Heart right ventricle (tissue), 16 donors: Measurements from ENCODE around the gene B4GALNT2. TPM values are rescaled to one million over a fixed set of nuclear protein-coding genes. Genes with fewer than 3 reads are reported as not detected.

Experiments
- ATAC-seq, 8 donors: fragments of 200-7000 bp; cut with Tn5 transposase; one replicate each; pipeline ENCODE4 v1.9.1; 2020; ENCODE audit warnings: mild to moderate bottlenecking in 8 of 8, moderate library complexity in 8 of 8, moderate number of reproducible peaks in 1 of 8
- DNase-seq, 2 donors: peaks; one replicate each; pipeline ENCODE4 v3.0.0-alpha.2; 2020
- H3K27ac ChIP-seq, 10 donors: fragments of 200-600 bp; sonication (generic) in 2 of 10; one replicate each; pipeline versions ENCODE4 v1.5.0 to v1.8.0; 2020 to 2022; ENCODE audit warnings: mild to moderate bottlenecking in 3 of 10
- H3K27me3 ChIP-seq, 7 donors: fragments of 200-600 bp; one replicate each; pipeline ENCODE4 v1.8.0; 2021 to 2022; ENCODE audit warnings: mild to moderate bottlenecking in 2 of 7
- H3K36me3 ChIP-seq, 9 donors: fragments of 200-600 bp; sonication (generic) in 1 of 9; one replicate each; pipeline versions ENCODE4 v1.5.0 to v1.8.0; 2020 to 2022; ENCODE audit warnings: mild to moderate bottlenecking in 2 of 9
- H3K4me1 ChIP-seq, 9 donors: fragments of 200-600 bp; sonication (generic) in 1 of 9; one replicate each; pipeline versions ENCODE4 v1.5.0 to v1.8.0; 2020 to 2022; ENCODE audit warnings: mild to moderate bottlenecking in 4 of 9
- H3K4me3 ChIP-seq, 10 donors: fragments of 200-600 bp; sonication (generic) in 2 of 10; one replicate each; pipeline versions ENCODE4 v1.5.0 to v1.8.0; 2020 to 2022; ENCODE audit warnings: mild to moderate bottlenecking in 7 of 10, moderate library complexity in 2 of 10
- H3K9me3 ChIP-seq, 11 donors: fragments of 200-600 bp in 10 of 11; sonication (generic) in 2 of 11; one replicate each; pipeline versions ENCODE4 v1.5.0 to v1.8.0; 2013 to 2022; ENCODE audit warnings: mild to moderate bottlenecking in 2 of 11, control low read depth in 1 of 11, moderate library complexity in 1 of 11
- WGBS, 2 donors: extraction: QIAGEN DNeasy Blood & Tissue Kit; methylation state at CpG; one replicate each; pipeline ENCODE4 v1.1.7; 2013; ENCODE audit warnings: inconsistent platforms in 1 of 2; 5-methylcytosine and 5-hydroxymethylcytosine counted together
- intact Hi-C, 10 donors: fragments of 100-400 bp; cut with DNase I; formaldehyde crosslinking; loops; one replicate each; pipeline versions ENCODE4 v1.11.1 to v1.14.2; 2022
- polyA plus RNA-seq, 2 donors: library from polyadenylated mRNA; stranded (reverse); fragments of 200-250 nt; gene quantifications; one replicate each; pipeline ENCODE4 v1.2.3, GENCODE V29; 2013
- total RNA-seq, 10 donors: library from RNA; stranded (reverse); fragmentation: NEBNext Ultra II Directional in 3 of 10; extraction: Animal tissue kit (Norgen Biotek cat#: 25700) in 3 of 10; gene quantifications; one replicate each; pipeline versions ENCODE4 v1.2.1 to v1.2.4, GENCODE V29; 2021 to 2023
- TF ChIP-seq, protein P1 (sequence below), 9 donors: fragments of 200-600 bp; sonication (generic) in 2 of 9; IDR thresholded peaks; one replicate each; pipeline versions ENCODE4 v1.5.0 to v1.8.0; 2021 to 2022; ENCODE audit warnings: antibody characterized with exemption in 9 of 9, mild to moderate bottlenecking in 5 of 9, moderate library complexity in 1 of 9
- donor health status: Arrhythmogenic right ventricular cardiomyopathy.
- donor health status: ischemic (EF 13 %, LVEDD 7.1; RV severe dilation, severe dysfunction).
- donor health status: healthy with polysubstance abuse.
- donor health status: DM: no; HTN: yes; CAD: no.
- donor health status: DM: no; HTN: no; CAD: no.
- donor health status: ischemic (EF 25% LVEDD 6.9; RV normal size, moderate dysfunction).
- donor health status: ischemic (EF 25% LVEDD 5.7; RV mildly dilated, moderate dysfunction).
- donor health status: healthy.
- donor health status: DM: yes; HTN: yes; CAD: no.
- donor health status: Ischemic cardiomyopathy.
- donor health status: ischemic (EF 35%, LVEDD 5.7; RV mildly dilated, moderate dysfunction).
- donor health status: nonischemic (EF 11% LVEDD 7.7; RV severe dilation, severe dysfunction).
- donor health status: DM: yes; HTN: yes; CAD: no.
- donor health status: PGD.
- donor health status: ischemic (EF 29% LVEDD 5.4; RV normal size, mild dysfunction).
- donor health status: nonischemic (EF 23%, LVEDD 6.1; RV moderate dilation, normal function).

B4GALNT2 gene
- total and polyA plus RNA-seq, 12 donors: 0.02 TPM; not detected in 10

DNA sequence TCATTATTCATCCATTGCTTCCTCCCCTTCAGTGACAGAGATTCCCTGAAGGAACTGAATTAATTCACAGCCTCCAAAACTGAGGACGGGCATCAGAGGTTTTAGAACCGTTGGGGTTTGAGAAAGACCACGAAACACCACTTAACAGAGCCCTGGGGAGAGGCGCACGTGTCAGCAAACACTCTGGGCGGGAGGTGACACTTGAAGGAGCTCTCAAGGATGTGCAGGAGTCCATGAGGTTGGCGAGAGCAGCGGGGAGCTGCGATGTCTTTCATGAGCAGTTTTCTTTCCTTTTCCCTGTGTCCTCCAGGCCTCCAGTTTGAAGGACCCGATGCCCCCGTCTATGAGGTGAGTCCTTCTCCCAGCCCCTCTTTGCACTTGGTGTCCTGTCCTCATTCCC lies 23.7 kb downstream of the B4GALNT2 start:
- Histone ChIP-seq H3K27ac (no peak overlapping the region), H3K36me3 (no peaks in the 10 kb centered on the region), H3K4me3 (no peak overlapping the region), H3K9me3 (no peaks in the 10 kb centered on the region), H3K27me3 (peaks cover 0 to 89% (median 79%) of the 10 kb centered on the region in 7 donors), H3K4me1 (no peaks in the 10 kb centered on the region)
- WGBS, 2 donors: 81% methylated on average over 11 of the region's 11 CpGs
- TF ChIP-seq, protein P1, sequence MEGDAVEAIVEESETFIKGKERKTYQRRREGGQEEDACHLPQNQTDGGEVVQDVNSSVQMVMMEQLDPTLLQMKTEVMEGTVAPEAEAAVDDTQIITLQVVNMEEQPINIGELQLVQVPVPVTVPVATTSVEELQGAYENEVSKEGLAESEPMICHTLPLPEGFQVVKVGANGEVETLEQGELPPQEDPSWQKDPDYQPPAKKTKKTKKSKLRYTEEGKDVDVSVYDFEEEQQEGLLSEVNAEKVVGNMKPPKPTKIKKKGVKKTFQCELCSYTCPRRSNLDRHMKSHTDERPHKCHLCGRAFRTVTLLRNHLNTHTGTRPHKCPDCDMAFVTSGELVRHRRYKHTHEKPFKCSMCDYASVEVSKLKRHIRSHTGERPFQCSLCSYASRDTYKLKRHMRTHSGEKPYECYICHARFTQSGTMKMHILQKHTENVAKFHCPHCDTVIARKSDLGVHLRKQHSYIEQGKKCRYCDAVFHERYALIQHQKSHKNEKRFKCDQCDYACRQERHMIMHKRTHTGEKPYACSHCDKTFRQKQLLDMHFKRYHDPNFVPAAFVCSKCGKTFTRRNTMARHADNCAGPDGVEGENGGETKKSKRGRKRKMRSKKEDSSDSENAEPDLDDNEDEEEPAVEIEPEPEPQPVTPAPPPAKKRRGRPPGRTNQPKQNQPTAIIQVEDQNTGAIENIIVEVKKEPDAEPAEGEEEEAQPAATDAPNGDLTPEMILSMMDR (IDR thresholded peaks at IDR 0.05): no peak
- ATAC-seq (no peak), DNase-seq (no peak)
- intact Hi-C loops: no loop called here

DNA sequence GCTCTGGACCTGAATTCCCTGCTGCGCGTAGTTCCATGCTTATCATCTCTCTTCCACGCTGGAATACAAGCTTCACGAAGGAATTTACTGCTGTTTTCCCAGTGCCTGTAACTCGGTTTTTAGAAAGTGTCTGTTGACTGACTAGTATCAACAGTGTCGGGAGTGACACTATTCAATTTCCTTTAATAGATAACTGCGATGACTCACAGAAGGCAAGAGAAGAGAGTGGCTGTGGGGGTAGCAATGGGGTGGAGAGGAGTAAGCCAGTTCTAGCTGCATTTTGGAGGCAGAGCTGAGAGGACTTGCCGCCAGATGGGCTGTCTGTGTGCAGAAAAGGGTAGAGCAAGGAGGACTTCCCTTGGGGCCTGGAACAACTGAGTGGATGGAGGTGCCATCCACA lies 25.2 kb downstream of the B4GALNT2 start:
- TF ChIP-seq, protein P1 (IDR thresholded peaks at IDR 0.05): no peak
- H3K9me3 ChIP-seq: no peaks in the 10 kb centered on the region
- 35 to 47% methylated on average over 8 of the region's 8 CpGs for WGBS, 2 donors
- no peak overlapping the region for H3K4me3 ChIP-seq
- intact Hi-C loops: no loop called here
- peaks cover 0 to 87% (median 70%) of the 10 kb centered on the region in 7 donors for H3K27me3 ChIP-seq
- H3K36me3 ChIP-seq: no peaks in the 10 kb centered on the region
- no peak for ATAC-seq
- no peak for DNase-seq
- H3K27ac ChIP-seq: no peak overlapping the region
- no peaks in the 10 kb centered on the region for H3K4me1 ChIP-seq

DNA sequence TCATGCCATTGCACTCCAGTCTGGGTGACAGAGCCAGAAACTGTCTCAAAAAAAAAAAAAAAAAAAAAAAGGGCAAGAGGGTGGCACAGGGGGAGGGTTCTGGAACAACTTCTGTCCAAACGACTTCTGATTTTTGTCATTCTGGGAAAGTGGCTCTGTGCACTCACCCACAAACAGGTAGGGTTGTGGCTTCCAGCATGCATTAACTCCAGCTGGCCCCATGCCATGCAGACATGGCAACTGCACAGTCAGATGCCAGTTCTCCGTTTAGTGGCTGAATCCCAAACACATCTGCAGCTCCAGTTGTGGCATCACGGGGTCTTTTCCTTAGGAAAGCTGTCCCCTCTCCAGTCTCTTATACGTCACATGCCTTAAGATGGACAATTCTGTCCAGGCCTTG lies 30.3 kb downstream of the B4GALNT2 start:
- Histone ChIP-seq H3K27me3 (peaks cover 0 to 75% (median 64%) of the 10 kb centered on the region in 7 donors), H3K4me3 (no peak overlapping the region)
- ATAC-seq: no peak

DNA sequence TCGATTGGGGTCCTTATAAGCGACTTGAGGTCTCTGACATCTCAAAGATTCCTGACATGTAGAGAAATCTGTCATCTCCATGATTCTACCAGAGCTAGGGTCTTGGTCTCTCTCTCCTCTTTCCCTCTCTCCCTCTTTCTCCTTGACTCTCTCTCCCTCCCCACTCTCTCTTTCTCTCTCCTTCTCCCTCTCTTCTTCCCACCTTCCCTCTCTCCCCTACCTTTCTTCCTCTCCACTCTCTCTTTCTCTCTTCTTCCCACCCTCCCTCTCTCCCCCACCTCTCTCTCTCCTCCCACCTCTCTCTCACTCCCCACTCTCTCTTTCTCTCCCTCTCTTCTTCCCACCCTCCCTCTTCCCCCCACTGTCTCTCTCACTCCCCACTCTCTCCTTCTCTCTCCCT lies 32.6 kb downstream of the B4GALNT2 start:
- intact Hi-C loops: no loop called here
- Histone ChIP-seq H3K4me3 (no peak overlapping the region), H3K4me1 (no peaks in the 10 kb centered on the region), H3K9me3 (no peaks in the 10 kb centered on the region), H3K27ac (no peak overlapping the region), H3K36me3 (no peaks in the 10 kb centered on the region), H3K27me3 (peaks cover 0 to 76% (median 65%) of the 10 kb centered on the region in 7 donors)
- TF ChIP-seq, protein P1 (IDR thresholded peaks at IDR 0.05): no peak
- DNase-seq (no peak), ATAC-seq (no peak)
- WGBS, 2 donors: 80 to 84% methylated on average over 2 of the region's 2 CpGs

More for the DNA sequence above, 30.3 kb downstream of the B4GALNT2 start:
- no peaks in the 10 kb centered on the region for H3K4me1 ChIP-seq
- no peaks in the 10 kb centered on the region for H3K9me3 ChIP-seq
- 72 to 79% methylated on average over 4 of the region's 4 CpGs for WGBS, 2 donors
- no peak for DNase-seq
- intact Hi-C loops: no loop called here
- no peaks in the 10 kb centered on the region for H3K36me3 ChIP-seq
- TF ChIP-seq, protein P1 (IDR thresholded peaks at IDR 0.05): no peak
- no peak overlapping the region for H3K27ac ChIP-seq
